GM19324 (cell line): ENCODE results near the gene SH3BP5L.
"Not testable (repeated sequence)": the region's sequence is repeated elsewhere in the genome, so short reads cannot be mapped to it uniquely, and the experiment has no call there.

ENCODE experiments used
- ATAC-seq: cut with Tn5 transposase; IDR thresholded peaks from one replicate; pipeline ENCODE4 v1.9.1; 2021; ENCODE audit warnings: mild to moderate bottlenecking, moderate library complexity; ENCODE audit not compliant: unreplicated experiment, low FRiP score

The SH3BP5L gene

GRCh38 chr1:248812736-248813425, 12.8 kb downstream of the SH3BP5L start:
- ATAC-seq, result no peak

GRCh38 chr1:248811514-248812490, 13.9 kb downstream of the SH3BP5L start:
- no peak for ATAC-seq

GRCh38 chr1:248810727-248811513, 14.8 kb downstream of the SH3BP5L start:
- no peak for ATAC-seq

- no peak for ATAC-seq
Measured at GRCh38 chr1:248810000-248810726, 15.6 kb downstream of the SH3BP5L start.

- no peak for ATAC-seq
Measured at GRCh38 chr1:248808876-248809275, 16.8 kb downstream of the SH3BP5L start.

- ATAC-seq, result peak; percentile 26
Measured at GRCh38 chr1:248807067-248807737, 18.5 kb downstream of the SH3BP5L start.

GRCh38 chr1:248805876-248806275, 19.8 kb downstream of the SH3BP5L start:
- ATAC-seq, result no peak

- peak; percentile 92 for ATAC-seq
Measured at GRCh38 chr1:248804771-248805681, 20.7 kb downstream of the SH3BP5L start.

GRCh38 chr1:248803501-248803900, 22.2 kb downstream of the SH3BP5L start:
- ATAC-seq, result not testable (repeated sequence)

- no peak for ATAC-seq
Measured at GRCh38 chr1:248802454-248802853, 23.3 kb downstream of the SH3BP5L start.

GRCh38 chr1:248800459-248800858, 25.3 kb downstream of the SH3BP5L start:
- no peak for ATAC-seq

GRCh38 chr1:248798791-248799190, 26.9 kb downstream of the SH3BP5L start:
- ATAC-seq, result no peak

GRCh38 chr1:248794663-248795062, 31.1 kb downstream of the SH3BP5L start:
- not testable (repeated sequence) for ATAC-seq

GRCh38 chr1:248793592-248793991, 32.1 kb downstream of the SH3BP5L start:
- peak; percentile 67 for ATAC-seq

GRCh38 chr1:248792342-248792741, 33.4 kb downstream of the SH3BP5L start:
- no peak for ATAC-seq

- ATAC-seq, result no peak
Measured at GRCh38 chr1:248791010-248791409, 34.7 kb downstream of the SH3BP5L start.

- ATAC-seq, result no peak
Measured at GRCh38 chr1:248790456-248790855, 35.3 kb downstream of the SH3BP5L start.

GRCh38 chr1:248789337-248789736, 36.4 kb downstream of the SH3BP5L start:
- ATAC-seq, result not testable (repeated sequence)
